Subcutaneous adipose tissue (tissue), 4 donors: ENCODE results near the gene RNPS1. TPM values are rescaled to one million over a fixed set of nuclear protein-coding genes. Genes with fewer than 3 reads are reported as not detected.

Experiments
- total RNA-seq, 4 donors: library from RNA; depleted of rRNA; stranded (reverse); fragments of >200 nt; gene quantifications; one replicate each; pipeline ENCODE4 v1.1.0, GENCODE V29; 2016
- TF ChIP-seq, protein P1 (sequence below): fragments of 450-650 bp; IDR thresholded peaks from one replicate; pipeline ENCODE4 v1.5.1; 2016; ENCODE audit warnings: low read depth, mild to moderate bottlenecking, control low read depth, antibody characterized with exemption, moderate library complexity

The RNPS1 gene
- total RNA-seq, 4 donors from 2014 or later = 66.6 to 127 (median 75.3) TPM

DNA sequence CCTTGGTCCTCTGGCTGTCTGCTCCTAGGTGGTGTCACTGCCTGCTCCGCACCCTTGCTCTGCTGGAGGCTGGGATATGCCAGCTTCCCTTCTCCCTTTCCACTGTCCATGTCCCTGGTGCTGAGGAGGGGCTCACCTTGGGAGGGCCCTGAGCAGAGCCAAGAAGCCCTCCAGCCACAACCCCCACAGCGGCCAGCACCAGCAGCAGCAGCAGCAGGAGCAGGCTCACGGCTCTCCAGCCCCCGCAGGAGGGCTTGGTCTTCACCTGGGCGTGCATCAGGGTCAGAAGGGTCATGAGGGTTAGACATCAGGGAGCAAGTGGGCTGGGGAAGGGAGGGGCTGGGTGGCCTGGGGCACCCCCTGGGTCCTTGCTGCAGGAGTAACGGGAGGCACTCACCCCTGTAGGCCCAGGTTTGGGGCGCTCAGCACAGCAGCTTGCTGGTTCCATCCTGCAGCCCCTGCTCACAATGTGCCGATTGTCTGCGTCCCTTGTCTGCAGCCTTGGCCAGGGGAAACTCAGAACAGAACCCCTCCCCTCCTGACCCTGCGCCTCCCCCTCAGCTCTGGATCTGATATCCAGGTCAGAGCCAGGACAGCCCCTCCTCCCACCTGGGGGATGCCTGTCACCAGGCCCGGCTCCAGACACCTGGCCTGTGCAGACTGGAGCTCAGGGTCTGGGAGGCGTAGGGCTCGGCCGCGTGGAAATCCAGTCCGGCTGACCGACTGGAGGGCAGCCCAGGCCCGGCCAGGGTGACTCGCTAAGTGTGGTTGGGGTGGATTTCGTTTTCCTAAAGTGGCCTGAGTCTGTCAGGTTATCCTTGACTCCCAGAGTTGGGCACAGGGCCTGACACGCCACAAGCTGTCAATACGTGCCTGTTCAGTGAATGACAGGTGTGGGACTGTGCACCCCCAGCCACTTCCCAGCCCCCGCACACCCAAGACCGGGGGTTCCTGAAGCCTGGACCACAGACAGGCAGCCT, 57.2 kb downstream of the RNPS1 start, which contains the start of gene BRICD5:
BRICD5 (minus strand) TSS at position 478 of the 980 bp plus-strand sequence; CDS start at position 448, 30 bp downstream.
- TF ChIP-seq, protein P1, sequence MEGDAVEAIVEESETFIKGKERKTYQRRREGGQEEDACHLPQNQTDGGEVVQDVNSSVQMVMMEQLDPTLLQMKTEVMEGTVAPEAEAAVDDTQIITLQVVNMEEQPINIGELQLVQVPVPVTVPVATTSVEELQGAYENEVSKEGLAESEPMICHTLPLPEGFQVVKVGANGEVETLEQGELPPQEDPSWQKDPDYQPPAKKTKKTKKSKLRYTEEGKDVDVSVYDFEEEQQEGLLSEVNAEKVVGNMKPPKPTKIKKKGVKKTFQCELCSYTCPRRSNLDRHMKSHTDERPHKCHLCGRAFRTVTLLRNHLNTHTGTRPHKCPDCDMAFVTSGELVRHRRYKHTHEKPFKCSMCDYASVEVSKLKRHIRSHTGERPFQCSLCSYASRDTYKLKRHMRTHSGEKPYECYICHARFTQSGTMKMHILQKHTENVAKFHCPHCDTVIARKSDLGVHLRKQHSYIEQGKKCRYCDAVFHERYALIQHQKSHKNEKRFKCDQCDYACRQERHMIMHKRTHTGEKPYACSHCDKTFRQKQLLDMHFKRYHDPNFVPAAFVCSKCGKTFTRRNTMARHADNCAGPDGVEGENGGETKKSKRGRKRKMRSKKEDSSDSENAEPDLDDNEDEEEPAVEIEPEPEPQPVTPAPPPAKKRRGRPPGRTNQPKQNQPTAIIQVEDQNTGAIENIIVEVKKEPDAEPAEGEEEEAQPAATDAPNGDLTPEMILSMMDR = no peak

DNA sequence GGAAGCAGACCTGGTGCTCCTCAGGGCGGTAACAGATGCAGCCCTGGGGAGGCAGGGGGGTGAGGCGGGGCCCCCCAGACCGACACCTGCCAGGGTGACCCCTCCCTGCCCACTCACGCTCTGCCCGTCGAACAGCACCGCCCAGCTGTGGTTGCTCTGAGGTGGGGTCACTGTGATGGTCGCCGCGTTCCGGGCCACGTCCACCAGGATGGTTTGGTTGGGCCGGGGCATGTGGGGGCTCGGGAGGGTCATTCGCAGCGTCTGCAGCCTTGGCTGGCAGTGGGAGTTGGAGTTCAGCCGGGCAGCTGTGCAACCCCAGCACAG, 58.0 kb downstream of the RNPS1 start:
- TF ChIP-seq, protein P1 = no peak

DNA sequence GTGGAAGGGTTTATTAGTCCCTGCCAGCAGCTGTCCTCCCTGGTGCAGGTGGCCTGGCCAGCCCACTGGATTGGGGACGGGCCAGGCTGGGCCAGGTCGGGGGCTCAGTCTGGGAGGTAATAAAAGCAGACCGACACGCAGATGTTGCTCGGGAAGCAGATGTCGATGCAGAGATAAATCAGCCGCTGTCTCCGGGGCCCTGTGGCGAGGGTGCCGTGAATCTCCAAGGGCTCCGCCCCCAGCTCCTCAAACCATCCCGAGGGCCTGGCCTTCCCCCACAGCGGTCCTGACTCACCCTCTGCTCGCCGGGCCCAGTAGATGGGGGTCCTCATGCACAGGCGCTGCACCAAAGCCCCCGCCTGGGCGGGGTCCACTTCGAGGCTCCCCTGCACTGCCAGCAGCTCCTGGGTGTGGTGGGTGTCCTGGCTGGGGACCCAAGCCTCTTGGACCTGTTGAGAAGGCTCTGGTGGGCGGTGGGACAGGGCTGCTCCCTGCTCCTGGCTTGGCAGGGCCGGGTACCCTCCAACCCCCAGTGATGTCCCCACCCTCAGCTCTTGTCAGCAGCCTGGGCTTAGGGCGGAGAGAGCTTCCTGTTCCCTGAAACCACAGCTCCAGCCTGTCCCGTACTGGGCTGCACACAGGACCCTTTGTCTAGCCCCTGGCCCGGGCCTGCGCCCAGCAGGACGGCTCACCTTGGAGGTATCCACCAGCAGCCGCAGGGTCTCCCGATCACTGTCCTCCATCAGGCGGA, 58.5 kb downstream of the RNPS1 start:
- TF ChIP-seq, protein P1 = no peak

DNA sequence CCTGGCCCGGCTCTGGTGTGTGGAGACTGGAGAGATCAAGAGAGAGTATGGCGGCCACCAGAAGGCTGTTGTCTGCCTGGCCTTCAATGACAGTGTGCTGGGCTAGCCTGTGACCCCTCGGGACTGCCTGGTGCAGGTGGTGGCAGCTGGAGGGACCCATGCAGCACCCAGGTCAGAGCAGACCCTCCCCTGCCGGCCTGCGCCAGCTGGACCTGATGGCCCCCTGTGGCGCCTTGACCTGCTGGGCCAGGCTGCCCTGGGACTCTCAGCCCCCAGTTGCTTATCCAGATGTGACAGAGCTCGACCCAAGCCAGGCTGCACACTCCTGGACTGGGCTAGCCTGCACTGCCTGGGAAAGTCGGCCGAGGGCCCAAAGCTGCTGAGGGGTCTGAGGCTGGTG, 59.2 kb downstream of the RNPS1 start:
- TF ChIP-seq, protein P1 = no peak

DNA sequence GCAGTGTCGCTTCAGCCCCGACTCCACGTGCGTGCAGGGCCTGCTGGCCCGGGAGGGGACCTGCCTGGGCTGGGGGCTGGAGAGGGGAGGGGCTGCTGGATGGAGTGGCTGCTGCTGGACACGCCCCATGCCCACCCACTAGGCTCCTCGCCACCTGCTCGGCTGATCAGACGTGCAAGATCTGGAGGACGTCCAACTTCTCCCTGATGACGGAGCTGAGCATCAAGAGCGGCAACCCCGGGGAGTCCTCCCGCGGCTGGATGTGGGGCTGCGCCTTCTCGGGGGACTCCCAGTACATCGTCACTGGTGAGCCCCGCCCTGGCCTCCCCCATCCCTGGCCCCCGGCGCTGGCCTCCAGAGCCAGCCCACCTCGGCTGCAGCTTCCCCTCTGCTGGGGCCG, 59.6 kb downstream of the RNPS1 start:
- TF ChIP-seq, protein P1 = no peak

DNA sequence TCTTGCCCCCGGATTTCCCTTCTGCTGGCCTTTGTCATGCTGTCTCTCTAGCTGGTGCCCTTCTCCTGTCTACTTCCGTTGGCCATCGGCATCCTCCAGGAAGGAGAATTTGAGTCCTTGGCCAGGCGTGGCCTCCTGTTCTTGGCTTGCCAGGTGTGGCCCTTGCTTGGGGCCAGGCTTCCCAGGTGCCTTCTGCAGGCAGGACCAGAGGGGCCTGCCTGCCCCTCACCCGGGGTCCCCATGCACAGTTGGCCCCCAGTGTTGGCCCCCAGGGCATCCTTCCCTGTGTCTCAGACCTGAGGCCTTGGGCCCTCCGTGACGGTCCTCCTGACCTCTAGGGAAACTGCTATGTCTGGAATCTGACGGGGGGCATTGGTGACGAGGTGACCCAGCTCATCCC, 60.1 kb downstream of the RNPS1 start:
- TF ChIP-seq, protein P1 = no peak
